Stimulated activated CD4-positive, alpha-beta T cell treated with anti-CD3 and anti-CD28 coated beads, Interleukin-1b, Interleukin-23, amount 100 ng/mL, for 48 hours (primary cell): ENCODE measurements around the gene ARPC4.

ENCODE experiments used
- DNase-seq: peaks from one replicate; pipeline ENCODE4 v3.0.0-alpha.2; 2020

Gene ARPC4

DNA sequence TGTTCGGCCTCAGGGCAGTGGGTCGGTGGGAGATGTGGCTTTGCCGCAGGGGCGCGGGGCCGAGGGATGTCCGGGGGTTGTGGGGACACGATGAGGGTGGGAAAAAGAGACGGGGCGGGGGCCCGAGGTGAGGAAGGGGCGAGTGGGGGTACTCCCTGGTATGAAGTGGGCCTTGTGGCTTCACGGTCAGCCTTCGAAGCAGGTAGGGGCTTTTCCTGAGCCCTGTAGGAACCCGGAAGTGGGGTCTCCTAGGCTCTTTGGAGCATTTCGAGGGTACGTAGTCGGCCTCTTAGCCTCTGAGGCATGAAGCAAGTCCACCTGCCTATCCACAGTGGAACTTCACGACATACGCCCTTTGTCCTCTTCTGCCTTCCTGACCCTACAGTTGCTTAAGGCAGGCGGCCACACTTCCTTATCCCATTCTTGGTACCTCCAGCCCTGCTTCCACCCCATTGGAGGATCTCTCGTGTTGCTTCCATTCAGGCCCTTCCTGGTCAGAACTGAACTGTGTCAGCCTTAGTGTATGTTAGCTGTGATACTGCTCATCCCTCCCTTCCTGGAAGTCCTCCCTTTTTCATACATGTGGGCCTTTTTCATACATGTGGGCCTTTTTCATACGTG is 389 bp downstream of the ARPC4 start:
- DNase-seq = peak; percentile 49

DNA sequence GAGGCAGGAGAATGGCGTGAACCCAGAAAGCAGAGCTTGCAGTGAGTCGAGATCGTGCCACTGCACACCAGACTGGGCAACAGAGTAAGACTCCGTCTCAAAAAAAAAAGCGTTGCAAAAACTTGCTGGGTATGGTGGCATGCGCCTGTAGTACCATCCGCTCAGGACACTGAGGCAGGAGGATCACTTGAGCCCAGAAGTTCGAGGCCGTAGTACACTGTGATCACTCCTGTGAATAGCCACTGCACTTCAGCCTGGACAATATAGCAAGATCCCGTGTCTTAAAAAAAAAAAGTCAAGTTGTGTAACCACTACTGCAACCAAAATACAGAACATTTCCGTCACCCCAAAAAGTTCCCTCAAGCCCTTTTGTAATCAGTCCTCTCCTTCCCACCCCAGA is 1.5 kb downstream of the ARPC4 start:
- no peak for DNase-seq

DNA sequence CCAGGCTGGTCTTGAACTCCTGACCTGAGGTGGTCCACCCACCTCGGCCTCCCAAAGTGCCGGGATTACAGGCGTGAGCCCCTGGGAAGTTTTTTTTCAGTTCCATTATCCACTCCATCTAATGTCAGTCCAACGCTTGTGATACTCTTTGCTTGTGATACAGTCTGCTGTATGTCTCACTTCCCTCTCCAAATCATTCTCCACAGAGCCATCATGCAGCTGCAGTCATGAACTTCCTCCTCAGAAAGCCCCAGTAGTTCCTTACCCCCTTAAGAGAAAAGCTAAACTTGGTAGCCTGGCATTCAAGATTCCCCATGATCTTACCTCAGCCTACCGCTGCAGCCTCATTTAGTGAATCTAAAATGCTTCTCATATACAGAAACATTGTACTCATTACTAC is 2.3 kb downstream of the ARPC4 start:
- DNase-seq = no peak

DNA sequence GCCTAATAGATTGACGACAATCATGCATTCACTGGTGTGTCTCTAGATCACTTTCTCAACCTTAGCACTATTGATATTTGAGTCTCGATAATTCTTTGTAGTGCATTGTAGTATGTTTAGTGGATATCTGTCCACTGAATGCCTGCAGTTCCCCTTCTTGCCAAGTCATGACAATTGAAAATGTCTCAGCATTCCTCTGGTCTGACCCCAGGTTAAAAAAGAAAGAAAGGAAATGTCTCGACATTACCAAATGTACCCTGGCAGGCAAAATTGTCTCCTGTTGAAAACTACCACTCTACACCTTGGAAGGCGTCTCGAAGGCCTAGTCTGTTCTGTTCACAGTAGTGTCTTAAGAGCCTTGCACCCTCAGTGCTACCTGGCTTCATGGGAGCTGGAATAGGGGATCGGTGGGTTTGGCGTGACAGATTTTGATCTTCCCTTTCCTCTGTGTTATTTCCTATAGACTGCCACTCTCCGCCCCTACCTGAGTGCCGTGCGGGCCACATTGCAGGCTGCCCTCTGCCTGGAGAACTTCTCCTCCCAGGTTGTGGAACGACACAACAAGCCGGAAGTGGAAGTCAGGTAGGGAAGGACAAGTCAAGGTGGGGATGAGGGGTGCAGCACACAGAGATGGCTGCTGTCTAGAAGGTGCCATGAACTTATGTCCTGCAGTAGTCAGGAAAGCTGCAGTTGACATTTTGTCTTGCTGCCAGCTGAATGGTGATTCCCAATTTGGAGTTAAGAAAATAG is 4.5 kb downstream of the ARPC4 start:
- no peak for DNase-seq

GRCh38 chr3:9800529-9800928 is 7.6 kb downstream of the ARPC4 start:
- DNase-seq = no peak

- no peak for DNase-seq
Observed at GRCh38 chr3:9803494-9803893, 10.6 kb downstream of the ARPC4 start.

DNA sequence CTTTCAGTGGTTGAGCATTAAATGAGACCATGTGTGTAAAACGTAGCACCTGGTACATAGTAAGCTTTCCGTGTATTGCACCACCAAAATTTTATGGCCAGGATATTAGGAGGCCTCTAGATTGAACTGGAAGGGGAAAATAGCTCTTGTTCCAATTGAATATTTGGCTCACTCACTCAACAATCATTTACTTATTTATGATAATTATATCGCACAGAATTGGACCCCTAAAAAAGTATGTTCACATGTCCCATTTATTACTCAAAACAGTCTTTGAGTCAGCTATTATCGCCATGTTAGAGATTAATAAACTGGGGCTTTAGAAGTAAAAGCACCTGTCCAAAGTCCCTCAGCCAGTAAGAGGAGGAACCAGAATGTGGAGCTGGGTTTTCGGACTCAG is 12.1 kb downstream of the ARPC4 start:
- DNase-seq = no peak

DNA sequence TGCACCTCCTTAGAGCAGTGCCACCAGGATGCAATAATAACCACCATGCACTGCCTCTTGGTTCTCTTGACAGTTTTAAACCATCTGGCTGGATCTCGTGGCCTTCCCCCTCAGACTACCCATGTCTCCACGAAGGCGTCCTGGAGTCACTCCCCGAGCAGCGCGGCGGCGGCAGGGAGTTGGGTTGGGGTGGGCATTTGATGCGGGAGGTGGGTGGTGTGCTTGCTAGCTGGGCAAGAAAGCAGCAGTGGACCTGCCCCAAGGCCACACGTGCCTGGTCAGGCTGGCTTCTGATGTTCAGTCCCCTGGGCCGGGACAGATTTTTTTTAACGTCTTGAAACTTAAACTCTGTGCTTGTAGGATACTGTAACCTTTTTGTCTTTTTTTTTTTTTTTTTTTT is 13.3 kb downstream of the ARPC4 start:
- DNase-seq = no peak

DNA sequence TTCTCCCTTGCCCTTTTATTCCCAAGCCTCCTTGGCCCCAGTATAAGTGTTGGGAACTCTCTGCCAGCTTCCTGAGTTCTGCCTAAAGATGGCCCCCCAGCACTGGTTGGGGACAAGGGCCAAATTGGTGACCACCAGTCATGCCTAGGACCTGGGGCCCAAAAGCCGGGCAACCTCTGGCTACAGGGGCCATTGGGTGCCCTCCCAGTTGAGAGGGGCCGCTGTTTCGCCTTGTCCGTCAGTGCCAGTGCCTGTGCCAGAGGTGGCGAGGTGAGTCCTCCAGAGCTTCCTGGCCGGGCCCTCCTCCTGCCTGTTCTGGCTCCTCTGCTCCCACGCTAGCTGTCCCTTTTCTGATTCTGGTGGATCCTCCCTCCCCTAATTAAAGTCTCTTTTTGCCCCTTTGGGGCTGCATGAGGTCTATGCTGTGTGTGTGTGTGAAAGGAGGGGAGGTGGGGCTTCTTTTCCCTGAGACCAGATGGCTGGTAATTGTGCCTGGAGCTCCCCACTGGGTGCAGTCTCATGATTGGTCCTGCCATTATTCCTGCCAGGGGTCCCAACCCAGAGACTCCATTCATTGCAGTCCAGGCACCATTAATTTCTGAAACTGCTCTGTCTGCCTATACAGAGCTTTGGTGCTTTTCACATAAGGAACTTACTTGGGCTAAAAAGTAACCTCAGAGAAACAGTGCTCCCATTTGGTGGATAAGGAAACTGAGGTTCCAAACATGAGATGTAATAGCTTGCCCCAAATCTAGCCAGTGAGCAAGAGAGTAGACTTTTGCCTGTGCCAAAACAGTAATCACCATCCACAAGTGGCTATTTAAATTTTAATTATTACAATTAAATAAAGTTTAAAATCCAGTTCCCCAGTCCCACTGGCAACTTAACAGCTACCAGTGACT is 14.1 kb downstream of the ARPC4 start:
- no peak for DNase-seq

- no peak for DNase-seq
Observed at GRCh38 chr3:9807981-9808344, 15.1 kb downstream of the ARPC4 start.

DNA sequence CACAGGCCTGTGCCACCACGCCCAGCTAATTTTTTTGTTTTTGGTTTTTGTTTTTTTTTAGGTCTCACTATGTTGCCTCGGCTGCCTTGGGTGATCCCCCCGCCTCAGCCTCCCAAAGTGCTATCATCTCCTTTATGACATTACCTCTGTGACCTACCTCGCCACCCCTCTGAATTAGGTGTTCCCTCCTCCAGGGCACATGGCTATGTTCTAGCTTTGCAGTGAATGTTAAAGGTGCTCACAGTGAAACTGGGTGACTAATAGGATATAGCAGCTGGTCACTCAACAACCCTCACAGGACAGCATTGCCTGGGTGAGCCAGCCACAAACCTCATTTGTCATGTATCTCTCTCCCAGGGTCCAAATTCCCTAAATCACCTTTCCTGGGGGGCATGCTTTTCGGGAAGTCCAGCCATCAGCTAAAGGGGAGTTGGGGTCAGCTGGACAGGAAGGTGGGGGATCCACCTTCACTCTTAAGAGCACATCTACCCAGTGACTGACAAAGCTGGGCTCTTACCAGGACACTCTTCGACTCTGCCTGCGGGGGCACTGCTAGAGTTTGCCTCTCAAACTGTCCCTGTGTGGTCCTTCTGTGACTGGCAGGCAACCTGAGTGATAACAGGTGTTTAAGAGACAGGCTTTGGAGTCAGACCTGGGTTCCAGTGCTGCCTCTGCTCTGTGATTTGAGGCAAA is 15.6 kb downstream of the ARPC4 start:
- peak; percentile 61 for DNase-seq

- DNase-seq = no peak
Observed at GRCh38 chr3:9809239-9809614, 16.3 kb downstream of the ARPC4 start.

DNA sequence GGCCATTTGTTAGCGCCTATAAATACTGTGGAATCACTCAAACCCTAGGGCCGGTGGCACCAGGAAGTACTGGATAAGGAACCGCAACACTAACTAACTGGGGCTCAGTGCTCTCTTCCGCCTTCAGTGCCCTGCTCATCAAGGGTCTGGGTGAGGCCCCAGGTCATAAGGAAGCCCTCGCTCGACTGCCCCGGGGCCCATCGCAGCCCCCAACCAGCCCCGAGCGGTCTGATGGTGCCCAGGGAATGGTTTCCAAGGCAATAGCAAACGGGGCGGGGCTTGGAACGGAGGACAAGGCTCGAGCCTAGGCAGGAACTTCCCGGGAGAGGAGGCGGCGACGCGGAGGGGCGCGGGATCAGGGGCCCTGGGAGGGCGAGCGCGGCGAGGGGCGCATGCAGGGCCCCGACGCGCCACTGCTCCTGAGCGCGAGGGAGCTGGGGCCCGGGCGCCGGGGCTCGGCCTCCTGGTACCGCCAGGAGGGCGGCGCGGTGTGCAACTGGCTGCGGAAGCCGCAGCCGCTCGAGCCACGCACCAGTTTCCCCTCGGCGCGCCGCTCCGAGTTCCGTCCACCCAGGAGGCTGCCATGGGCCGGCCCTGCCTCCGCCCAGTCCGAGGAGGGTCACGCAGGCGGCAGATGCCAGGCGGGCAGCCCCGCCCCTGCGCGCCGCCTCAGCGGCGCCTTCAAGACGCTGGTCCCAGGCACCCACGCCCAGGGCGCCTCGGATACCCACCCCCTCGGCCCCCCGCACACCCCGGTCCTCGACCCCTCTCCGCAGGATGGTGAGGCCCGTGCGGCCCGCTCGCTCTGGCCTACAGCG is 16.9 kb downstream of the ARPC4 start, which contains the start of gene TTLL3:
Gene TTLL3, plus strand, starts transcription at position 648 of the 818 bp plus-strand sequence. CDS start 400 bp downstream, outside the sequence.
- peak; percentile 25 for DNase-seq

- no peak for DNase-seq
Observed at GRCh38 chr3:9810433-9810770, 17.5 kb downstream of the ARPC4 start.

DNA sequence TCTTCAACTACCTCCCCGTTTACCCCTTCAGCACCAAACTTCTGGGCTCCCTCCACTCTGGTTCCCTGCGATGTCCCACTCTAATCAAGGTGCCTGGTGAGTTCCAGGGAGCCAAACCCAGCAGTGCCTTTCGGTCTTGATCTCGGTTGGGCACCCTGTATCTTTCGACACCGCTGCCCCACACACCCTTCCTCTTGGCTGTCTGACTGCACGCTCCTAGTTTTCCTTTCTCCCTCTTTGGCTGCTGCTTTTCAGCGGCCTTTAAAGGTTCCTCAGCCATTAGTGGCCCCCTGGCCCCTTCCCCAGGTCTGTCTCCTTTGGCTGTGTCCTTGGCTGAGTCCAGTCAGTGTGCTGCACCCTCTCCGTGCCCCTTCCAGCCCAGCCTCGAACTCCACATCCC is 18.0 kb downstream of the ARPC4 start:
- no peak for DNase-seq

GRCh38 chr3:9812870-9813483 is 20.1 kb downstream of the ARPC4 start:
- DNase-seq = no peak

DNA sequence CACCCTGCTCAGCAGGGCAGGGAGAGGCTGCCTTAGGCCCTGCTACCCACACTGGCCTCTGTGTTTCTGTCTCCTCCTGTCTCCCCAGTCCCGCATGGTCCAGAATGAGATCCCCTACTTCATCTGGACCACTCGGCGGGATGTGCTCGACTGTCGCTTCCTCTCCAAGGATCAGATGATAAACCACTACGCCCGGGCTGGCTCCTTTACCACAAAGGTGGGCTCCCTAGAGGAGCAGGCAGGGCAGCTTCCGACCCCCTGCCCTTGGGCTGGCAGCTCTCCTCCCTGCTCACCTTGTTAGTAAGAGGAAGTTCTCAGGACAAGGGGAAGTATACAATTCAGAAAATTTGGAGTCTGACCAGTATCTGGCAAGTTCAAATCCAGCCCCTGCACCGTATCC is 23.1 kb downstream of the ARPC4 start:
- no peak for DNase-seq

DNA sequence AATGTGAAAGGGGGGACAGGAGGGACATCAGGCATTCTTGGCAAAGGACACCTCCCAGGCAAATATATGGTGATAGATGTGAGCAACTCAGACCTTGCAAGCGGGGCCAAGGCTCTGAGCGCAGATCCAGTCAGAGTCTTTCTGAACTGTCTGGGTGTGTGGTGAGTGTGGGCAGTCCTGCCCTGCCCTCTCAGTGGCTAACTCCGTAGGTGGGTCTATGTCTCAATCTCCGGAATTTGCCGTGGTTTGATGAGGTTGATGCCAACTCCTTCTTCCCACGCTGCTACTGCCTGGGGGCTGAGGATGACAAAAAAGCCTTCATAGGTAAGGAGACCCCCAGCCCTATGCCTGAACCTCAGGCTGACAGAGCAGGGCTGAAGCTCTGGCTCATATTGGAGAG is 24.6 kb downstream of the ARPC4 start:
- DNase-seq = no peak

- no peak for DNase-seq
Observed at GRCh38 chr3:9818666-9819335, 25.9 kb downstream of the ARPC4 start.

- no peak for DNase-seq
Observed at GRCh38 chr3:9820543-9820942, 27.7 kb downstream of the ARPC4 start.

GRCh38 chr3:9820946-9821345 is 28.1 kb downstream of the ARPC4 start:
- DNase-seq = no peak
